Brain microvascular endothelial cell (primary cell): Measurements from ENCODE around the gene PKP1.
A peak's percentile ranks its signal among the peaks of the same experiment; 100 is the strongest.

Source experiments
- DNase-seq: peaks from one replicate; pipeline ENCODE4 v3.0.0-alpha.2; 2020
- H3K27ac ChIP-seq: fragments of 250-450 bp; sonication (Bioruptor Pico); 2 replicates; pipeline ENCODE4 v1.5.1; 2020; ENCODE audit warnings: mild to moderate bottlenecking, moderate library complexity
- H3K27me3 ChIP-seq: fragments of 250-450 bp; sonication (Bioruptor Pico); replicated peaks from 2 replicates; pipeline ENCODE4 v1.5.1; 2020; ENCODE audit warnings: mild to moderate bottlenecking
- H3K36me3 ChIP-seq: fragments of 250-450 bp; sonication (Bioruptor Pico); replicated peaks from 2 replicates; pipeline ENCODE4 v1.5.1; 2020; ENCODE audit warnings: mild to moderate bottlenecking
- H3K4me3 ChIP-seq: 2 replicates; pipeline ENCODE4 v1.5.1; 2011; ENCODE audit warnings: low read depth, mild to moderate bottlenecking, control low read depth, low read length, moderate library complexity
- CTCF ChIP-seq: IDR thresholded peaks from 2 replicates; pipeline ENCODE4 v1.5.1; 2011; ENCODE audit warnings: low read depth, mild to moderate bottlenecking, moderate library complexity, low read length, control low read depth, inconsistent platforms; ENCODE audit errors: missing control alignments
- in situ Hi-C: cut with HindIII; loops from 2 replicates; pipeline ENCODE4 v1.10.0; 2017; ENCODE audit warnings: low sequenced_read_pairs, low pct_ligation_motif_present

PKP1 gene

GRCh38 chr1:201262963-201263608 is 20.2 kb upstream of the PKP1 start:
- Histone ChIP-seq H3K4me3 (no peak overlapping the region), H3K27me3 (no peaks in the 10 kb centered on the region), H3K36me3 (no peaks in the 10 kb centered on the region), H3K27ac (no peak overlapping the region)
- DNase-seq, result no peak
- no peak for TF ChIP-seq CTCF
- in situ Hi-C loops, result no loop called here

- H3K27me3 ChIP-seq, result no peaks in the 10 kb centered on the region
- no peak overlapping the region for H3K4me3 ChIP-seq
- in situ Hi-C loops, result no loop called here
- no peak for TF ChIP-seq CTCF
- H3K27ac ChIP-seq, result no peak overlapping the region
- H3K36me3 ChIP-seq, result no peaks in the 10 kb centered on the region
- no peak for DNase-seq
These were observed 19.2 kb upstream of the PKP1 start for GRCh38 chr1:201264072-201264471.

- Histone ChIP-seq H3K4me3 (no peak overlapping the region), H3K36me3 (no peaks in the 10 kb centered on the region), H3K27ac (no peak overlapping the region), H3K27me3 (no peaks in the 10 kb centered on the region)
- in situ Hi-C loops, result no loop called here
- no peak for TF ChIP-seq CTCF
- DNase-seq, result no peak
These were observed 18.8 kb upstream of the PKP1 start for GRCh38 chr1:201264554-201264953.

- DNase-seq, result peak; percentile 12
- Histone ChIP-seq H3K27me3 (no peaks in the 10 kb centered on the region), H3K36me3 (no peaks in the 10 kb centered on the region), H3K4me3 (no peak overlapping the region), H3K27ac (no peak overlapping the region)
- TF ChIP-seq CTCF, result no peak
- in situ Hi-C loops, result no loop called here
These were observed 17.6 kb upstream of the PKP1 start for GRCh38 chr1:201265756-201266155.

- no peak for TF ChIP-seq CTCF
- in situ Hi-C loops, result no loop called here
- Histone ChIP-seq H3K27ac (peak overlapping the region; percentile 1), H3K27me3 (no peaks in the 10 kb centered on the region), H3K36me3 (no peaks in the 10 kb centered on the region), H3K4me3 (no peak overlapping the region)
- DNase-seq, result no peak
These were observed 17.0 kb upstream of the PKP1 start for GRCh38 chr1:201266276-201266675.

GRCh38 chr1:201266774-201267173 is 16.5 kb upstream of the PKP1 start:
- Histone ChIP-seq H3K27me3 (no peaks in the 10 kb centered on the region), H3K36me3 (no peaks in the 10 kb centered on the region), H3K27ac (peak overlapping the region; percentile 67), H3K4me3 (no peak overlapping the region)
- TF ChIP-seq CTCF, result no peak
- DNase-seq, result peak; percentile 86
- in situ Hi-C loops, result no loop called here
